Neural cell (in vitro differentiated cells): ENCODE results near the gene SULF2.

Experiments
- CTCF ChIP-seq: fragments of 450-650 bp; IDR thresholded peaks from 2 replicates; pipeline ENCODE4 v1.5.1; 2014; ENCODE audit warnings: antibody characterized with exemption, mild to moderate bottlenecking, moderate library complexity; ENCODE audit not compliant: poor library complexity, severe bottlenecking
- EZH2 ChIP-seq: fragments of 200-600, 300-800 bp; shearing (Covaris generic), sonication (generic); IDR thresholded peaks from 2 replicates; pipeline ENCODE4 v1.6.1; 2014; ENCODE audit warnings: antibody characterized with exemption, low read length, borderline replicate concordance, mild to moderate bottlenecking; ENCODE audit not compliant: insufficient read depth, poor library complexity, severe bottlenecking
- POLR2AphosphoS5 ChIP-seq: IDR thresholded peaks from 2 replicates; pipeline ENCODE4 v1.6.1; 2012

- TF ChIP-seq CTCF: no peak
- TF ChIP-seq EZH2: no peak
- TF ChIP-seq POLR2AphosphoS5: no peak
Observed at GRCh38 chr20:47717421-47717820, 67.9 kb downstream of the SULF2 start.
